ENCODE data around the gene ITGAE. TPM values are rescaled to one million over a fixed set of nuclear protein-coding genes. Genes with fewer than 3 reads are reported as not detected.

ITGAE gene
- total RNA-seq, 4 donors from 2014 or later = 8.3 to 13.9 (median 9.6) TPM

DNA sequence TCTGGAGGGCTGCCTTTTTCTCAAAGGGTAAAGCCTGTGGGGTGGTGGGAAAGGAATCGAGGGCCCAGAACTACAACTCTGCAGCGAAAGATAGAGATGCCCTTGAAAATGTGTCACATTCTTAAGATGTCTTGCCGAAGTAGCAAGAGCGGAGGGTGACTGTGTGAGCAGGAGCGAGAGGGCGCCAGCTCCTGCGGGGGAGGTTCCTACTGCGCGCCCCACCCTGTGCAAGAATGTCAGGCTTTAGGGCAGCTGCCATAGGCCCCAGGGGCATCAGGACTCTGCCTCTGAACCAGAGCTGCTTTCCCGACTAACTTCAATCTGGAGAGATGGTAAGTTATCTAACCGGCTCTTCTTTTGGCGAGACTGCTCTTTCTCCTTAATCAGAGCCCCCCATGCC is 11.8 kb upstream of the ITGAE start:
- no peak for DNase-seq (ENCODE audit: low spot score in 2 of 2)
- intact Hi-C loops (cut with DNase I; ENCODE audit: low total_unique reads) = no loop called here
- 71 to 73% methylated on average over 12 of the region's 12 CpGs for WGBS, 2 donors
- TF ChIP-seq, protein P1, sequence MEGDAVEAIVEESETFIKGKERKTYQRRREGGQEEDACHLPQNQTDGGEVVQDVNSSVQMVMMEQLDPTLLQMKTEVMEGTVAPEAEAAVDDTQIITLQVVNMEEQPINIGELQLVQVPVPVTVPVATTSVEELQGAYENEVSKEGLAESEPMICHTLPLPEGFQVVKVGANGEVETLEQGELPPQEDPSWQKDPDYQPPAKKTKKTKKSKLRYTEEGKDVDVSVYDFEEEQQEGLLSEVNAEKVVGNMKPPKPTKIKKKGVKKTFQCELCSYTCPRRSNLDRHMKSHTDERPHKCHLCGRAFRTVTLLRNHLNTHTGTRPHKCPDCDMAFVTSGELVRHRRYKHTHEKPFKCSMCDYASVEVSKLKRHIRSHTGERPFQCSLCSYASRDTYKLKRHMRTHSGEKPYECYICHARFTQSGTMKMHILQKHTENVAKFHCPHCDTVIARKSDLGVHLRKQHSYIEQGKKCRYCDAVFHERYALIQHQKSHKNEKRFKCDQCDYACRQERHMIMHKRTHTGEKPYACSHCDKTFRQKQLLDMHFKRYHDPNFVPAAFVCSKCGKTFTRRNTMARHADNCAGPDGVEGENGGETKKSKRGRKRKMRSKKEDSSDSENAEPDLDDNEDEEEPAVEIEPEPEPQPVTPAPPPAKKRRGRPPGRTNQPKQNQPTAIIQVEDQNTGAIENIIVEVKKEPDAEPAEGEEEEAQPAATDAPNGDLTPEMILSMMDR (IDR thresholded peaks at IDR 0.05) = no peak
- TF ChIP-seq POLR2A (IDR thresholded peaks at IDR 0.05) = no peak
- H3K4me3 ChIP-seq (ENCODE audit: low read depth, poor library complexity, severe bottlenecking) = no peak overlapping the region

DNA sequence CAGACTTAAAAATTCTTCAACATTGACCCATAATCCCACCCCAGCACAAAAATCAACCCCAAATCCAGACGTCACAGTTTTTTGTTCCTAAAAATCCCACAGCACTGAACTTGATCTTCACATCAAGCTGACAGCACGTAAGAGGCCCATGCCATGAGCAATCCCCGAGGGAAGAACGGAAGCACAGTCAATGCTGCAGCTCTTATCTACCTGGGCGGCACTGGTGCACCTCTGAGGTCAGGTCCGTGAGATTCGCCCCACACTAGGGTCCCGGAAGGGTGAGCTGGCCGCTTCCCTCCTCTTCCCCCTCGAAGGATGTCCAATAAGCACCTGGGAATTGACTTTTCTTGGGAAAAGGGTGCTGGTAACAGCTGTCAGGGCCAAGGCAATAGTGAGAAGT is 11.3 kb upstream of the ITGAE start:
- 71 to 83% methylated on average over 10 of the region's 10 CpGs for WGBS, 2 donors
- TF ChIP-seq, protein P1 (IDR thresholded peaks at IDR 0.05) = no peak
- no peak for TF ChIP-seq POLR2A (IDR thresholded peaks at IDR 0.05)
- no peak overlapping the region for H3K4me3 ChIP-seq (ENCODE audit: low read depth, poor library complexity, severe bottlenecking)
- DNase-seq (ENCODE audit: low spot score in 2 of 2) = peak in 1 of 2 donors; percentile 80
- intact Hi-C loops (cut with DNase I; ENCODE audit: low total_unique reads) = no loop called here

DNA sequence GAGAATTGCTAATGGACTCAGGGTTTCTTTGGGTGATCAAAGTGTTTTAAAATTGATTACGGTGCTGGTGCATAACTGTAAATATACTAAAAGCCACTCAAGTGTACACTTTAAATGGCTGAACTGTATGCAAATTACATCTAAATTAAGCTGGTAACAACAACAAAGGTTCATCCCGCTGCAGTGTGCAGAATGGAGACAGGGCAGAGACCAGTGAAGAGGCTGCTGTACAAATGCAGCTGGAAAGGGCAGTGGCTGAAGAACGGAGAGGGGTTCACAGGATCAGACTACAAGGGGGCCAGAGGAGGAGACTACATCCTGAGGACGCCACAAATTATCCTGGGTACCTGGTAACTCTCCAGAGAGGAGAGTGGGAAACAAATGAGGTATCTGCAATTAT is 9.0 kb upstream of the ITGAE start:
- TF ChIP-seq POLR2A (IDR thresholded peaks at IDR 0.05) = no peak
- TF ChIP-seq, protein P1 (IDR thresholded peaks at IDR 0.05) = no peak
- no peak overlapping the region for H3K4me3 ChIP-seq (ENCODE audit: low read depth, poor library complexity, severe bottlenecking)
- no peak for DNase-seq (ENCODE audit: low spot score in 2 of 2)
- WGBS, 2 donors = 84 to 85% methylated on average over 4 of the region's 4 CpGs
- intact Hi-C loops (cut with DNase I; ENCODE audit: low total_unique reads) = no loop called here

DNA sequence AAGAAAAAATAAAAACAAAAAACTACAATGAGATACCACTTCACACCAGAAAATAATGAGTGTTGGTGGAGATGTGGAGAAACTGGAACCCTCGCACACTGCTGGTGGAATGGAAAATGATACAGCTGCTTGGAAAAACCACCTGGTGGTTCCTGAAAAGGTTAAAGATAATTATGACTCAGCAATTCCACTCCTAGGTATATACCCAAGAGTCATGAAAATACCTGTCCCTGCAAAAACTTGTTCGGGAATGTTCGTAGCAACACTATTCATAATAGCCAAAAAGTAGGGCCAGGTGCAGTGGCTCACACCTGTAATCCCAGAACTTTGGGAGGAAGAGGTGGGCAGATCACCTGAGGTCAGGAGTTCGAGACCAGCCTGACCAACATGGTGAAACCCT is 8.1 kb upstream of the ITGAE start:
- 69 to 77% methylated on average over 4 of the region's 4 CpGs for WGBS, 2 donors
- no peak overlapping the region for H3K4me3 ChIP-seq (ENCODE audit: low read depth, poor library complexity, severe bottlenecking)
- intact Hi-C loops (cut with DNase I; ENCODE audit: low total_unique reads) = no loop called here
- TF ChIP-seq, protein P1 (IDR thresholded peaks at IDR 0.05) = no peak
- TF ChIP-seq POLR2A (IDR thresholded peaks at IDR 0.05) = no peak
- no peak for DNase-seq (ENCODE audit: low spot score in 2 of 2)

- no peak overlapping the region for H3K4me3 ChIP-seq (ENCODE audit: low read depth, poor library complexity, severe bottlenecking)
- 64 to 75% methylated on average over 7 of the region's 7 CpGs for WGBS, 2 donors
- TF ChIP-seq POLR2A (IDR thresholded peaks at IDR 0.05) = no peak
- TF ChIP-seq, protein P1 (IDR thresholded peaks at IDR 0.05) = no peak
- no peak for DNase-seq (ENCODE audit: low spot score in 2 of 2)
- intact Hi-C loops (cut with DNase I; ENCODE audit: low total_unique reads) = no loop called here
These were observed 7.7 kb upstream of the ITGAE start for GRCh38 chr17:3808701-3809100.

DNA sequence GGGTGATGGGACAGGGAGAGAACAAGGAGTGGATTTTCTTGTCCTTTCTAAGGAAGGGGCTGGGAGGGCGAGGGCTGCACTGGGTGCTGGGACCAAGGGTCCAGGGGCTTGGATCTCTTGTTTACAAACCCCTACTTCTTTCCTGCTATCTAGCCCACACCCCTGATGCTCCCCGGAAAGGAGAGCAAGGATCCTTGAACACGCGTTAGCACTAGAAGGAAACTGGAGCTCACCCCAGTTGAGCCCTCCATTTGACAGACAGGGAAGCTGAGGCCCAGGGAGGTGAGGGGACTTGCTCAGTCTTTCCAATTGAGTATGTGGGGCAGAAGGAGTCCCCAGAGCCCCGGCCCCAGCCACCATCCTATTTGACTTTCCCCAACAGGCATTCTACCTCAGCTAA is 4.6 kb upstream of the ITGAE start:
- intact Hi-C loops (cut with DNase I; ENCODE audit: low total_unique reads) = no loop called here
- TF ChIP-seq, protein P1 (IDR thresholded peaks at IDR 0.05) = no peak
- no peak for TF ChIP-seq POLR2A (IDR thresholded peaks at IDR 0.05)
- DNase-seq (ENCODE audit: low spot score in 2 of 2) = peak in 1 of 2 donors; percentile 73
- 78 to 93% methylated on average over 5 of the region's 5 CpGs for WGBS, 2 donors
- H3K4me3 ChIP-seq (ENCODE audit: low read depth, poor library complexity, severe bottlenecking) = no peak overlapping the region

All from lower leg skin (tissue), 4 donors.